Esophagus mucosa (tissue), 1 donor: ENCODE results near the gene GARIN1A. TPM values are rescaled to one million over a fixed set of nuclear protein-coding genes. Genes with fewer than 3 reads are reported as not detected.
A peak's percentile ranks its signal among the peaks of the same experiment; 100 is the strongest.
"Not testable (repeated sequence)": the region's sequence is repeated elsewhere in the genome, so short reads cannot be mapped to it uniquely, and the experiment has no call there.

ENCODE experiments used
- ATAC-seq: fragments of 200-7000 bp; cut with Tn5 transposase; one replicate; pipeline ENCODE4 v1.9.1; 2020
- total RNA-seq: library from RNA; stranded (reverse); gene quantifications from one replicate; pipeline ENCODE4 v1.2.4, GENCODE V29; 2023
- donor health status: DM: yes; HTN: yes; CAD: no.

GARIN1A gene
- total RNA-seq, 1 donor from 2014 or later: 0.84 TPM

DNA sequence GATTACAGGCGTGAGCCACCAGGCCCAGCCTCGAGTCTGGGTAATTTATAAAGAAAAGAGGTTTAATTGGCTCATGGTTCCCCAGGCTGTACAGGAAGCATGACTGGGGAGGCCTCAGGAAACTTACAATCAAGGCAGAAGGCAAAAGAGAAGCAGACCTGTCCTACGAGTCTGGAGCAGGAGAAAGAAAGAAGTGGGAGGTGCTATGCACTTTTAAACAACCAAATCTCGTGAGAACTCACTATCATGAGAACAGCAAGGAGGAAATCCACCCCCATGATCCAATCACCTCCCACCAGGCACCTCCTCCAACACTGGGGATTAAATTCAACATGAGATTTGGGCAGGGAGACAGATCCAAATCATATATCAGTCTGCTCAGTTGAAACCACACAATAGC, 11.6 kb downstream of the GARIN1A start:
- ATAC-seq: not testable (repeated sequence)

DNA sequence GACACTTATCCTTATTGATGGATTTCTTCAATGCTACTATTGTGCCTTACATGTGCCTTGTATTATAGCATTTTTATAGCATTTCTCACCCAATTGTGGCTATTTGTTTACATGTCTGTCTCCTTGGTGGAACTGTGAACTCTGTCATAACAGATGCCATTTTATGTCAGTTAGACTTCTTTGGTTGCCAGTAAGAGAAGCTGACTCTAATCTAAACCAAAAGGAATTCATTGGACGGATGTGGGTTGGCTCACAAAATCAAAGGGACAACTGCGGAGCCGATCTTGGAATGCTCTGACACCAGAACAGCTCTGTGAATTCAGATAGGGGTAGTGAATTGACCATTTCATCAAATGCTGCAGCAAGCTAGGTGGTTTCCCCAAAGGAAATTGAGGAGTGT, 15.0 kb downstream of the GARIN1A start:
- ATAC-seq: no peak

- ATAC-seq: no peak
Observed at GRCh38 chr7:128688492-128688891, 16.4 kb downstream of the GARIN1A start.

DNA sequence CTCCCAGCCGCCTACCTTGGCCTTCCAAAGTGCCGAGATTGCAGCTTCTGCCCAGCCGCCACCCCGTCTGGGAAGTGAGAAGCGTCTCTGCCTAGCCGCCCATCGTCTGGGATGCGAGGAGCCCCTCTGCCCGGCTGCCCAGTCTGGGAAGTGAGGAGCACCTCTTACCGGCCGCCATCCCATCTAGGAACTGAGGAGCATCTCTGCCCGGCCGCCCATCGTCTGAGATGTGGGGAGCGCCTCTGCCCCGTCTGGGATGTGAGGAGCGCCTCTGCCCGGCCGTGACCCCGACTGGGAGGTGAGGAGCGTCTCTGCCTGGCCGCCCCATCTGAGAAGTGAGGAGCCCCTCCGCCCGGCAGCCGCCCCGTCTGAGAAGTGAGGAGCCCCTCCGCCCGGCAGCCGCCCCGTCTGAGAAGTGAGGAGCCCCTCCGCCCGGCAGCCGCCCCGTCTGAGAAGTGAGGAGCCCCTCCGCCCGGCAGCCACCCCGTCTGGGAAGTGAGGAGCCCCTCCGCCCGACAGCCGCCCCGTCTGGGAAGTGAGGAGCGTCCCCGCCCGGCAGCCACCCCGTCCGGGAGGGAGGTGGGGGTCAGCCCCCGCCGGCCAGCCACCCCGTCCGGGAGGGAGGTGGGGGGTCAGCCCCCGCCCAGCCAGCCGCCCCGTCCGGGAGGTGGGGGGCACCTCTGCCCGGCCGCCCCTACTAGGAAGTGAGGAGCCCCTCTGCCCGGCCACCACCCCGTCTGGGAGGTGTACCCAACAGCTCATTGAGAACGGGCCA, 17.3 kb downstream of the GARIN1A start:
- ATAC-seq: not testable (repeated sequence)

GRCh38 chr7:128691227-128691626, 19.1 kb downstream of the GARIN1A start:
- no peak for ATAC-seq

GRCh38 chr7:128692623-128693270, 20.7 kb downstream of the GARIN1A start:
- ATAC-seq: no peak

- ATAC-seq: no peak
Observed at GRCh38 chr7:128693373-128694015, 21.4 kb downstream of the GARIN1A start.

DNA sequence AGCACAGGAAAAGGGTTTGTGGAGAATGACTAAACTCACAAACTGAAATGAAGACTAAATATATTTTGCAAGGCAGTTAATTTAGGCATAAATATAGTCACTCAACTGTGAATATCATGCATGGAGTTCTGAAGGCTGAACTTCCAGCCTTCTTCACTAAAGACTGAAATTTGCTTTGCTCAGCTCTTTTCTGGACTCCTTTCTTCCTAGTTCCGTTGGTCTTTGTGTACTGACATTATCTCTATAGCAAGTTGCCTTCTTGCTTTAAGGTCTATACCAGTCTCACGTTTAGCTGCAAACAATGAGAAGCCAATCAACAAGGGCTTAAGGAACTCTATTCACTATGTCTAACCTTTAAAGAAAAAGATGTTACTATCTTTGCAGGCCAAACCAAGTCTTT, 22.6 kb downstream of the GARIN1A start:
- no peak for ATAC-seq

GRCh38 chr7:128697302-128697905, 25.3 kb downstream of the GARIN1A start:
- peak; percentile 86 for ATAC-seq

GRCh38 chr7:128699196-128699712, 27.2 kb downstream of the GARIN1A start:
- ATAC-seq: no peak

DNA sequence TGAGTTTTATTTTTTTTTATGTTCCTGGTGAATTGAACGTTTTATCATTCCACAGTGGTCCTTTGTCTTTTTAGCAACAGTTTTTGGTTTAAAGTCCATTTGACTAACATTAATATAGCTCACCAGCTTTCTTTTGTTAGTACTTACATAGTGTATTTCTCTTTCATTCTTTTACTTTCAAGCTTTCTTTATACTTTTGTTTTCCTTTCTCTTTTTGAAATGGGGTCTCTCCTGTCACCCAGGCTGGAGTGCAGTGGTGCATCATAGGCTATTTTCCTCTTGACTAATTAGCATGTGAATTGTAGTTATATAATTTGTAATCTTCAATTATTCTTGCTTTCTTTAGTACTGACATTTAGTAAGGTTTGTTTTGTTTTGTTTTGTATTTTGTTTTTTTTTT, 27.8 kb downstream of the GARIN1A start:
- no peak for ATAC-seq

DNA sequence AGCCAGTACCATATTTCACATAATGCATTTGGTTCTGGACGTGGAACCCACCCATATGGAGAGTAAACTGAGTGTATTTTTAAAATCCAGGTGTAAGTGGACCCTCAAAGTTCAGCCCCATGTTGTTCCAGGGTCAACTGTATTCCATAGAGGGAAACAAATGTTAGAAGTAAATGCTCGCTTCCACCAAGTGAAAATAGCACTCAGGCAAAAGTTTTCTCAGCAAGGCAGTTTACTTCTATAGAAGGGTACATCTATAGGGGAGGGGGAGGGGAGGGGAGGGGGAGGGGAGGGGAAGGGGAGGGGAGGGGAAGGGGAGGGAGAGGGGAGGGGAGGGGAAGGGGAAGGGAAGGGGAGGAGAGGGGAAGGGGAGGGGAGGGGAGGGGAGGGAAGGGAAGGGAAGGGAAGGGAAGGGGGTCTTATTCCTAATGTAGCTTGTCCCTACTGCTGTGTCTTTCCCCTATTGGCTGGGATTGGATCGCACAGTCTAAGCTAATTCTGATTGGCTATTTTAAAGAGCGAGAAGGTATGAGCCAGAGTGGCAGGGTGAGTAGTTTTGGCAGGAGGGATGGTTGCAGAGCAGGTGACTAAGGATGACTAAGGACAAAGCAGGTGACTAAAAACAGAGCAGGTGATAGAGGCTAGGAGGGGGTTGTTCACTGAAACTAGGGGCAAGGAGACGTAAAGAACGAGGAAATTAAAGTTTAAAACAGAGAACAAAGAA, 29.1 kb downstream of the GARIN1A start:
- ATAC-seq: peak; percentile 50

GRCh38 chr7:128703609-128704241, 31.6 kb downstream of the GARIN1A start:
- no peak for ATAC-seq

DNA sequence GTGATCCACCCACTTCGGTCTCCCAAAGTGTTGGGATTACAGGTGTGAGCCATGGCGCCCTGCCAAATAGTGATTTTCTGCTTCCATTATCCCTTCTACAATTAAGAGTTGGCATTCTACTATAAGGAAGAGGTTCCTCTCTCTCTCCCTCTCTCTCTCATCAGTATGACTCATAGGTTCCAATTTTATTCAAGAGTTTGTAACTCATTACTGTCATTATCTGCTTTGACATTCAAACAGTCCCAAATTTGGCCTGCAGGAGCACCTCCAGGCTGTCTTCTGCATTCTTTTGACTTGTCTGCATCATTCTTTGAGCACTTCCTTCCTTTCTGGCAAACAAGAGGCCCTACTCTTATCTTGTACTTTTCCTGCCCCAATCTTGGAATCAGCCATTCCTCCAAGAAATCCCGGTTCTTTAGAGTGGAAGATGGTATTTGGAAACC, 33.8 kb downstream of the GARIN1A start:
- peak; percentile 47 for ATAC-seq

GRCh38 chr7:128707752-128708151, 35.7 kb downstream of the GARIN1A start:
- no peak for ATAC-seq

- ATAC-seq: no peak
Observed at GRCh38 chr7:128708235-128708634, 36.1 kb downstream of the GARIN1A start.

DNA sequence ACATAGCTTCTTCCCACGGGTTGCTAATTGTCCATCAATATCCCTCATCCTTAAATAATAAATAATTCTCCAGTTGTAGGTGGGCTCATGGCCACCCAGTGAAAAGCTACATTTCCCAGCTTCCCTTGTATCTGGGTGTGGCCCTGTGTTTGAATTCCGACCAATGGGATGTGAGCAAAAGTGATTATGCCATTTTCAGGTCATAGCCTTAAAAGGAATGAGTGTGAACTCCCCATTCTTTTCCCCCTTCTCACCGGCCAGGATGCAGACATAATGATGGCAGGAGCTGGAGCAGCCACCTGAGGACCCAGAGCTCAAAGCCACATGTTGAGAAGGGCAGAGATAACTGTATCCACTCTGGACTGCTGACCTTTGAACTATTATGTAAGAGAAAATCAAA, 36.7 kb downstream of the GARIN1A start:
- no peak for ATAC-seq

DNA sequence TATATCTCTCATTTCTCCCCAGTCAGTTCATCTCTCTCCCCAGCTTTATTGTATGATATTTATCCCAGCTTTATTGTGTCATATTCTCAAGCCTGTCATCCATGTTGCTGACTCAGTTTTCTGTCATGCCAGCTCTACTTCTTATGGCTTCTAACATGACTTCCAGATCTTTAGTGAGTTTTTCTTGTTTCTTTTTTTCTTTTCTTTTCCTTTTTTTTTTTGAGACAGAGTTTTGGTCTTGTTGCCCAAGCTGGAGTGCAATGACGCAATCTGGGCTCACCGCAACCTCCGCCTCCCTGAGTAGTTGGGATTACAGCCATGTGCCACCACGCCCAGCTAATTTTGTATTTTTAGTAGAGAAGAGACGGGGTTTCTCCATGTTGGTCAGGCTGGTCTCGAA, 38.4 kb downstream of the GARIN1A start:
- ATAC-seq: no peak

DNA sequence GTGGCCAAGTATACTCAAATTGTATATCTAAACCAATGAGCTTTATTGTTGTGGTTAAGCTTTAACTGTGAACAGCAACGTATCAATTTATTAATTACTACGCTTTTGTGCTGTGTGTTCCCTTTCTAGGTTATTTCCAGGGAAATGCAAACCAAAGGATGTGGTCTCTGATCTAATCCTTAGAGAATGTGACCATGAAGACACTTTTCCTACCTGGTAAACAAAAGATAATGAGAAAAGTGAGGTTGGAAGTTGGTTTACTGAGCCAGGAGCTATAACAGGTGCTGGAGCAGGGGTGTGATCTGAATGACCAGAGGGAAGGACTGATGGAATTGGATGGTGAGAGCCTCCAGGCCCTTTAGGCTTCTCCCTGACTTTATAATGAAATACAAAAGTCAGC, 41.7 kb downstream of the GARIN1A start:
- no peak for ATAC-seq

GRCh38 chr7:128714701-128715495, 42.8 kb downstream of the GARIN1A start:
- no peak for ATAC-seq
